Measurements from ENCODE around the gene MYO1E. TPM values are rescaled to one million over a fixed set of nuclear protein-coding genes. Genes with fewer than 3 reads are reported as not detected.
A peak's percentile ranks its signal among the peaks of the same experiment; 100 is the strongest.

MYO1E gene
- total and polyA plus RNA-seq, 3 experiments from 2014 or later: 1.1 to 15.4 (median 15.3) TPM

DNA sequence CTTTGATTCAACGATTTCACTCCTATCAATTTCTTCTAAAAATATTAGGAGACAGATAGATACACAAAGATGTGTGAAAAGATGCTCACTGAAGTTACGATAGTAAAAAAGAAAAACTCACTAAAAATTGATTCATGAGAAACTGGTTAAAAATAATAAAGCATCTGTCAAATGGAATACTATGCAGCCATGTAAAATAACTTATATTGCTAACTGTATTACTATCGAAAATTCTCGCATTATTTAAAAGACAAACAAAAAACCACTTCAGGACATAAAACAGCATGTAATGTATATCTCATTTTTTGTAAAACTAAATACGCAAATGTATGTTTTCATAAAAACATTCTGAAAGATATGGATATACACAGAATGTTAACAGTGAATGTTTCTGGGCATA lies 199.5 kb downstream of the MYO1E start:
- Histone ChIP-seq H3K27me3 (ENCODE audit: insufficient read depth, low read length, poor library complexity, severe bottlenecking) (no peaks in the 10 kb centered on the region), H3K4me1 (ENCODE audit: insufficient read depth, low read length) (no peaks in the 10 kb centered on the region), H3K36me3 (ENCODE audit: insufficient read depth, low read length) (no peaks in the 10 kb centered on the region), H3K4me3 (ENCODE audit: low read length) (no peak overlapping the region), H3K9me3 (ENCODE audit: low read length) (no peaks in the 10 kb centered on the region), H3K27ac (ENCODE audit: low read depth, low read length) (no peak overlapping the region)
- Mint-ChIP-seq H3K4me3 (no peak overlapping the region), H3K27me3 (peaks cover 4 to 19% of the 10 kb centered on the region in 2 donors), H3K36me3 (peaks cover 0 to 3% (median 2%) of the 10 kb centered on the region in 3 donors), H3K27ac (no peak overlapping the region), H3K4me1 (no peaks in the 10 kb centered on the region), H3K9me3 (peaks cover 0 to 4% (median 2%) of the 10 kb centered on the region in 5 donors)
- ChIA-PET POLR2A (no interaction called here), CTCF (no interaction called here)
- DNase-seq: no peak

GRCh38 chr15:59172289-59172901 lies 200.3 kb downstream of the MYO1E start:
- no peak overlapping the region for H3K4me3 Mint-ChIP-seq
- ChIA-PET CTCF (no interaction called here), POLR2A (no interaction called here)
- H3K36me3 ChIP-seq (ENCODE audit: insufficient read depth, low read length): no peaks in the 10 kb centered on the region
- H3K9me3 Mint-ChIP-seq: peaks cover 0 to 4% (median 2%) of the 10 kb centered on the region in 5 donors
- no peaks in the 10 kb centered on the region for H3K4me1 Mint-ChIP-seq
- H3K36me3 Mint-ChIP-seq: peaks cover 0 to 3% (median 2%) of the 10 kb centered on the region in 3 donors
- no peak overlapping the region for H3K27ac Mint-ChIP-seq
- DNase-seq: no peak
- no peaks in the 10 kb centered on the region for H3K27me3 ChIP-seq (ENCODE audit: insufficient read depth, low read length, poor library complexity, severe bottlenecking)
- no peaks in the 10 kb centered on the region for H3K9me3 ChIP-seq (ENCODE audit: low read length)
- H3K27me3 Mint-ChIP-seq: peaks cover 1 to 11% of the 10 kb centered on the region in 2 donors
- no peak overlapping the region for H3K4me3 ChIP-seq (ENCODE audit: low read length)
- H3K4me1 ChIP-seq (ENCODE audit: insufficient read depth, low read length): no peaks in the 10 kb centered on the region
- no peak overlapping the region for H3K27ac ChIP-seq (ENCODE audit: low read depth, low read length)

DNA sequence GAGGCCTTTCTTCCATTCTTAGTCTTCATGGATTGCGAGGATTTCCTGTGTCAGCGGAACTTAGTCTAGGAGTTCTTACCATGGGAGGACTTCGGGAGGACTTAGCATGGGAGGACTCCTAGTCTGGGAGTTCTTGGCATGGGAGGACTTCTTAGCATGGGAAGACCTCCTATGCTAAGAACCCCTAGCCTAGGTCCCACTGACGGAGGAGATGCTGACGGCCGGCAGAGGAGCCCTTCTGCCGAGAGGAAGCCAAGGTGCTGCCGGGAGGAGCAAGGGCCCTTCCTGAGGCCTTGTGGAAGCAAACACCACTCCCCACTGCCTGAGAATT lies 201.6 kb downstream of the MYO1E start:
- no peaks in the 10 kb centered on the region for H3K36me3 ChIP-seq (ENCODE audit: insufficient read depth, low read length)
- no peak for DNase-seq
- no peak overlapping the region for H3K4me3 Mint-ChIP-seq
- H3K9me3 ChIP-seq (ENCODE audit: low read length): no peaks in the 10 kb centered on the region
- no peaks in the 10 kb centered on the region for H3K4me1 ChIP-seq (ENCODE audit: insufficient read depth, low read length)
- peaks cover 0 to 4% (median 2%) of the 10 kb centered on the region in 5 donors for H3K9me3 Mint-ChIP-seq
- H3K27me3 ChIP-seq (ENCODE audit: insufficient read depth, low read length, poor library complexity, severe bottlenecking): no peaks in the 10 kb centered on the region
- POLR2A ChIA-PET: no interaction called here
- peak overlapping the region in 1 of 8 donors; percentile 33 for H3K27ac Mint-ChIP-seq
- no peak overlapping the region for H3K4me3 ChIP-seq (ENCODE audit: low read length)
- CTCF ChIA-PET: no interaction called here
- H3K27ac ChIP-seq (ENCODE audit: low read depth, low read length): no peak overlapping the region
- peaks cover 1 to 10% of the 10 kb centered on the region in 2 donors for H3K27me3 Mint-ChIP-seq
- H3K4me1 Mint-ChIP-seq: no peaks in the 10 kb centered on the region
- H3K36me3 Mint-ChIP-seq: peaks cover 0 to 3% (median 2%) of the 10 kb centered on the region in 3 donors

GRCh38 chr15:59170295-59171066 lies 202.2 kb downstream of the MYO1E start:
- H3K27me3 ChIP-seq (ENCODE audit: insufficient read depth, low read length, poor library complexity, severe bottlenecking): no peaks in the 10 kb centered on the region
- H3K27me3 Mint-ChIP-seq: peaks cover 3 to 6% of the 10 kb centered on the region in 2 donors
- H3K4me1 ChIP-seq (ENCODE audit: insufficient read depth, low read length): no peaks in the 10 kb centered on the region
- H3K4me1 Mint-ChIP-seq: no peaks in the 10 kb centered on the region
- no peaks in the 10 kb centered on the region for H3K36me3 ChIP-seq (ENCODE audit: insufficient read depth, low read length)
- H3K36me3 Mint-ChIP-seq: peaks cover 0 to 3% (median 2%) of the 10 kb centered on the region in 3 donors
- no peaks in the 10 kb centered on the region for H3K9me3 ChIP-seq (ENCODE audit: low read length)
- H3K4me3 ChIP-seq (ENCODE audit: low read length): no peak overlapping the region
- CTCF ChIA-PET: no interaction called here
- no peak overlapping the region for H3K27ac ChIP-seq (ENCODE audit: low read depth, low read length)
- H3K4me3 Mint-ChIP-seq: peak overlapping the region in 1 of 7 donors; percentile 9
- POLR2A ChIA-PET: no interaction called here
- peak overlapping the region in 1 of 8 donors; percentile 33 for H3K27ac Mint-ChIP-seq
- H3K9me3 Mint-ChIP-seq: peaks cover 0 to 4% (median 2%) of the 10 kb centered on the region in 5 donors
- no peak for DNase-seq

GRCh38 chr15:59169251-59169708 lies 203.4 kb downstream of the MYO1E start:
- Histone ChIP-seq H3K4me1 (ENCODE audit: insufficient read depth, low read length) (no peaks in the 10 kb centered on the region), H3K36me3 (ENCODE audit: insufficient read depth, low read length) (no peaks in the 10 kb centered on the region), H3K4me3 (ENCODE audit: low read length) (no peak overlapping the region), H3K27me3 (ENCODE audit: insufficient read depth, low read length, poor library complexity, severe bottlenecking) (no peaks in the 10 kb centered on the region), H3K27ac (ENCODE audit: low read depth, low read length) (no peak overlapping the region), H3K9me3 (ENCODE audit: low read length) (no peaks in the 10 kb centered on the region)
- peaks cover 0 to 3% (median 2%) of the 10 kb centered on the region in 3 donors for H3K36me3 Mint-ChIP-seq
- peaks cover 0 to 4% (median 2%) of the 10 kb centered on the region in 5 donors for H3K9me3 Mint-ChIP-seq
- DNase-seq: no peak
- H3K27ac Mint-ChIP-seq: no peak overlapping the region
- H3K4me1 Mint-ChIP-seq: no peaks in the 10 kb centered on the region
- CTCF ChIA-PET: no interaction called here
- no peak overlapping the region for H3K4me3 Mint-ChIP-seq
- H3K27me3 Mint-ChIP-seq: peaks cover 2 to 3% of the 10 kb centered on the region in 2 donors
- POLR2A ChIA-PET: no interaction called here

DNA sequence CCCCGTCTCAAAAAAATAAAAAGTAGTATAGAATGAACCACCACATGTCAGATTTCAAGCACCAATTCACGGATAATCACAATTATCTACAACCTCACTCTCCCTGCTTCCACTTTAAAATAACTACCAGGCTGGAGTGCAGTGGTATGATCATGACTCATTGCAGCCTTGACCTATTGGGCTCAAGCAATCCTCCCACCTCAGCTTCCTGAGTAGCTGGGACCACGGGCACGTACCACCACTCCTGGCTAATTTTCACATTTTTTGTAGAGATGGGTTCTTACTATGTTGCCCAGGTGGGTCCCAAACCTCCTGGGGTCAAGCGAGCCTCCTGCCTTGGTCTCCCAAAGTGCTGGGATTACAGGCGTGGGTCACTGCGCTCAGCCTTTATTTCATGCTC lies 204.1 kb downstream of the MYO1E start:
- ChIA-PET POLR2A (no interaction called here), CTCF (no interaction called here)
- no peak overlapping the region for H3K4me3 ChIP-seq (ENCODE audit: low read length)
- H3K27me3 ChIP-seq (ENCODE audit: insufficient read depth, low read length, poor library complexity, severe bottlenecking): no peaks in the 10 kb centered on the region
- peaks cover 0 to under 1% (median 0%) of the 10 kb centered on the region in 3 donors for H3K36me3 Mint-ChIP-seq
- peaks cover under 1 to 2% of the 10 kb centered on the region in 2 donors for H3K27me3 Mint-ChIP-seq
- H3K9me3 ChIP-seq (ENCODE audit: low read length): no peaks in the 10 kb centered on the region
- H3K4me1 ChIP-seq (ENCODE audit: insufficient read depth, low read length): no peaks in the 10 kb centered on the region
- no peaks in the 10 kb centered on the region for H3K4me1 Mint-ChIP-seq
- DNase-seq: no peak
- no peak overlapping the region for H3K4me3 Mint-ChIP-seq
- no peak overlapping the region for H3K27ac Mint-ChIP-seq
- H3K27ac ChIP-seq (ENCODE audit: low read depth, low read length): no peak overlapping the region
- H3K9me3 Mint-ChIP-seq: peaks cover 0 to 2% (median 0%) of the 10 kb centered on the region in 5 donors
- H3K36me3 ChIP-seq (ENCODE audit: insufficient read depth, low read length): no peaks in the 10 kb centered on the region

GRCh38 chr15:59166601-59167265 lies 205.9 kb downstream of the MYO1E start:
- Mint-ChIP-seq H3K27ac (no peak overlapping the region), H3K36me3 (no peaks in the 10 kb centered on the region), H3K27me3 (peaks cover 0 to 2% of the 10 kb centered on the region in 2 donors), H3K9me3 (no peaks in the 10 kb centered on the region), H3K4me3 (no peak overlapping the region), H3K4me1 (no peaks in the 10 kb centered on the region)
- H3K4me3 ChIP-seq (ENCODE audit: low read length): no peak overlapping the region
- POLR2A ChIA-PET: no interaction called here
- H3K27me3 ChIP-seq (ENCODE audit: insufficient read depth, low read length, poor library complexity, severe bottlenecking): no peaks in the 10 kb centered on the region
- no peaks in the 10 kb centered on the region for H3K4me1 ChIP-seq (ENCODE audit: insufficient read depth, low read length)
- CTCF ChIA-PET: no interaction called here
- H3K36me3 ChIP-seq (ENCODE audit: insufficient read depth, low read length): no peaks in the 10 kb centered on the region
- H3K9me3 ChIP-seq (ENCODE audit: low read length): no peaks in the 10 kb centered on the region
- no peak overlapping the region for H3K27ac ChIP-seq (ENCODE audit: low read depth, low read length)
- no peak for DNase-seq

- Mint-ChIP-seq H3K4me1 (no peaks in the 10 kb centered on the region), H3K36me3 (no peaks in the 10 kb centered on the region), H3K4me3 (no peak overlapping the region), H3K9me3 (no peaks in the 10 kb centered on the region), H3K27ac (no peak overlapping the region), H3K27me3 (peaks cover 0 to 2% of the 10 kb centered on the region in 2 donors)
- Histone ChIP-seq H3K27ac (ENCODE audit: low read depth, low read length) (no peak overlapping the region), H3K9me3 (ENCODE audit: low read length) (no peaks in the 10 kb centered on the region), H3K4me1 (ENCODE audit: insufficient read depth, low read length) (no peaks in the 10 kb centered on the region), H3K36me3 (ENCODE audit: insufficient read depth, low read length) (no peaks in the 10 kb centered on the region), H3K27me3 (ENCODE audit: insufficient read depth, low read length, poor library complexity, severe bottlenecking) (no peaks in the 10 kb centered on the region), H3K4me3 (ENCODE audit: low read length) (no peak overlapping the region)
- CTCF ChIA-PET: no interaction called here
- POLR2A ChIA-PET: no interaction called here
- no peak for DNase-seq
Observed at GRCh38 chr15:59166166-59166565, 206.5 kb downstream of the MYO1E start.

All from CD8-positive, alpha-beta memory T cell (primary cell).